ENCODE measurements around the gene PECR. TPM values are rescaled to one million over a fixed set of nuclear protein-coding genes. Genes with fewer than 3 reads are reported as not detected.
A peak's percentile ranks its signal among the peaks of the same experiment; 100 is the strongest.

Gene PECR
- total and polyA plus RNA-seq, 2 donors (not counting 1 experiment from before 2014, with no cell fraction given) = 9.5 to 16.5 TPM

GRCh38 chr2:216013080-216013909 lies 68.3 kb downstream of the PECR start, which contains the start of gene MREG:
MREG (minus strand) TSS chr2:216013551; CDS start chr2:216013327, 224 bp downstream.
- ChIA-PET CTCF (interaction anchor here (0.6 to 2.4 kb wide), 8 partner anchors 9 to 63 kb away, joined by 3 to 14 read pairs (median 3); no protein-coding TSS in a partner anchor), POLR2A (interaction anchor here (0.6 kb wide), 1 partner anchor 630 kb away, joined by 3 read pairs; no protein-coding TSS in a partner anchor)
- H3K27me3 ChIP-seq (replicated peaks in 1 of 4; ENCODE audit: control extremely low read depth in 1 of 4, control insufficient read depth in 3 of 4, insufficient read depth in 4 of 4, low read length in 3 of 4) = no peaks in the 10 kb centered on the region
- H3K4me1 Mint-ChIP-seq = peaks cover 49% of the 10 kb centered on the region
- peak within 1 kb of the TSS; percentile 84 for H3K27ac Mint-ChIP-seq
- H3K79me2 ChIP-seq (ENCODE audit: control insufficient read depth, insufficient read depth, low read length) = peaks cover 26% of the 10 kb centered on the region
- no peaks in the 10 kb centered on the region for H3K9me3 ChIP-seq (ENCODE audit: control extremely low read depth in 1 of 3, control insufficient read depth in 2 of 3, insufficient read depth in 1 of 3, low read length in 2 of 3)
- no peak for TF ChIP-seq EZH2 (IDR thresholded peaks at IDR 0.05; ENCODE audit: borderline replicate concordance, insufficient read depth, low read depth, low read length, poor library complexity, severe bottlenecking)
- TF ChIP-seq CTCF (IDR thresholded peaks at IDR 0.05) = peak; percentile 74
- H2AFZ ChIP-seq (ENCODE audit: insufficient read depth, low read depth, low read length, poor library complexity, severe bottlenecking) = peak within 1 kb of the TSS; percentile 99
- H3K4me3 ChIP-seq (ENCODE audit: control extremely low read depth in 1 of 5, extremely low read depth in 1 of 5, insufficient read depth in 1 of 5, low read depth in 2 of 5, low read length in 4 of 5) = peak within 1 kb of the TSS; percentile 47 to 80 (median 69)
- peak within 1 kb of the TSS; percentile 85 for H3K9ac ChIP-seq (ENCODE audit: low read length)
- peaks cover 30 to 41% of the 10 kb centered on the region in 2 donors for H3K4me1 ChIP-seq (ENCODE audit: control insufficient read depth in 2 of 2, insufficient read depth in 2 of 2, low read length in 2 of 2)
- no peaks in the 10 kb centered on the region for H3K9me3 Mint-ChIP-seq (ENCODE audit: insufficient read depth)
- DNase-seq (peak; percentile 90), ATAC-seq (ENCODE audit: low read depth) (peak; percentile 82)
- H4K20me1 ChIP-seq (ENCODE audit: control insufficient read depth, insufficient read depth, low read length, poor library complexity, severe bottlenecking) = no peaks in the 10 kb centered on the region
- peak within 1 kb of the TSS; percentile 93 for H3K4me3 Mint-ChIP-seq
- no peaks in the 10 kb centered on the region for H3K27me3 Mint-ChIP-seq
- H3K4me2 ChIP-seq (replicated peaks; ENCODE audit: low read depth, low read length, poor library complexity, severe bottlenecking) = peak within 1 kb of the TSS; percentile 96
- under 1% methylated on average over 59 of the region's 70 CpGs for WGBS (ENCODE audit: insufficient coverage)
- H3K36me3 ChIP-seq (replicated peaks in 1 of 2; ENCODE audit: control extremely low read depth in 1 of 2, control insufficient read depth in 1 of 2, extremely low read depth in 1 of 2, insufficient read depth in 2 of 2, low read length in 1 of 2) = no peaks in the 10 kb centered on the region
- intact Hi-C loops (cut with micrococcal nuclease) = loop anchor here (2.0 to 10.0 kb wide), 6 partner anchors 22 to 1198 kb away; partner anchors contain the start of genes ATIC, PECR, RPL37A and SMARCAL1
- H3K27ac ChIP-seq (ENCODE audit: low read length in 2 of 2) = peak within 1 kb of the TSS; percentile 20 to 61

- CTCF ChIA-PET = interaction anchor here (1.2 to 2.4 kb wide), 3 partner anchors 10 to 20 kb away, joined by 3 to 14 read pairs (median 5); no protein-coding TSS in a partner anchor
- Histone ChIP-seq H4K20me1 (ENCODE audit: control insufficient read depth, insufficient read depth, low read length, poor library complexity, severe bottlenecking) (no peaks in the 10 kb centered on the region), H3K27ac (ENCODE audit: low read length in 2 of 2) (peak overlapping the region; percentile 20 to 61)
These were observed 68.9 kb downstream of the PECR start for GRCh38 chr2:216012830-216013079.

More at GRCh38 chr2:216012830-216013079, 68.9 kb downstream of the PECR start:
- peak overlapping the region; percentile 85 for H3K9ac ChIP-seq (ENCODE audit: low read length)
- H3K4me3 ChIP-seq (ENCODE audit: control extremely low read depth in 1 of 5, extremely low read depth in 1 of 5, insufficient read depth in 1 of 5, low read depth in 2 of 5, low read length in 4 of 5) = peak overlapping the region; percentile 47 to 80 (median 69)
- POLR2A ChIA-PET = interaction anchor here (0.6 kb wide), 1 partner anchor 631 kb away, joined by 3 read pairs; no protein-coding TSS in a partner anchor
- H3K27me3 ChIP-seq (replicated peaks in 1 of 4; ENCODE audit: control extremely low read depth in 1 of 4, control insufficient read depth in 3 of 4, insufficient read depth in 4 of 4, low read length in 3 of 4) = no peaks in the 10 kb centered on the region
- peak overlapping the region; percentile 39 for H3K27ac Mint-ChIP-seq
- no peaks in the 10 kb centered on the region for H3K9me3 ChIP-seq (ENCODE audit: control extremely low read depth in 1 of 3, control insufficient read depth in 2 of 3, insufficient read depth in 1 of 3, low read length in 2 of 3)
- H3K27me3 Mint-ChIP-seq = no peaks in the 10 kb centered on the region
- intact Hi-C loops (cut with micrococcal nuclease) = loop anchor here (2.0 to 10.0 kb wide), 6 partner anchors 22 to 1198 kb away; partner anchors contain the start of genes ATIC, PECR, RPL37A and SMARCAL1
- ATAC-seq (ENCODE audit: low read depth) (no peak), DNase-seq (no peak)
- peaks cover 49% of the 10 kb centered on the region for H3K4me1 Mint-ChIP-seq
- H3K4me2 ChIP-seq (replicated peaks; ENCODE audit: low read depth, low read length, poor library complexity, severe bottlenecking) = peak overlapping the region; percentile 96
- no peaks in the 10 kb centered on the region for H3K36me3 ChIP-seq (replicated peaks in 1 of 2; ENCODE audit: control extremely low read depth in 1 of 2, control insufficient read depth in 1 of 2, extremely low read depth in 1 of 2, insufficient read depth in 2 of 2, low read length in 1 of 2)
- H3K4me1 ChIP-seq (ENCODE audit: control insufficient read depth in 2 of 2, insufficient read depth in 2 of 2, low read length in 2 of 2) = peaks cover 30 to 41% of the 10 kb centered on the region in 2 donors
- WGBS (ENCODE audit: insufficient coverage) = 0% methylated on average over 6 of the region's 6 CpGs
- no peaks in the 10 kb centered on the region for H3K9me3 Mint-ChIP-seq (ENCODE audit: insufficient read depth)
- TF ChIP-seq EZH2 (IDR thresholded peaks at IDR 0.05; ENCODE audit: borderline replicate concordance, insufficient read depth, low read depth, low read length, poor library complexity, severe bottlenecking) (no peak), CTCF (IDR thresholded peaks at IDR 0.05) (no peak)
- H2AFZ ChIP-seq (ENCODE audit: insufficient read depth, low read depth, low read length, poor library complexity, severe bottlenecking) = peak overlapping the region; percentile 99
- H3K79me2 ChIP-seq (ENCODE audit: control insufficient read depth, insufficient read depth, low read length) = peaks cover 26% of the 10 kb centered on the region
- peak overlapping the region; percentile 93 for H3K4me3 Mint-ChIP-seq

Data from B cell (primary cell).